ENCODE measurements around the gene FAM78A. TPM values are rescaled to one million over a fixed set of nuclear protein-coding genes. Genes with fewer than 3 reads are reported as not detected.

Gene FAM78A
- total RNA-seq, 1 experiment from 2014 or later = 3.4 TPM

DNA sequence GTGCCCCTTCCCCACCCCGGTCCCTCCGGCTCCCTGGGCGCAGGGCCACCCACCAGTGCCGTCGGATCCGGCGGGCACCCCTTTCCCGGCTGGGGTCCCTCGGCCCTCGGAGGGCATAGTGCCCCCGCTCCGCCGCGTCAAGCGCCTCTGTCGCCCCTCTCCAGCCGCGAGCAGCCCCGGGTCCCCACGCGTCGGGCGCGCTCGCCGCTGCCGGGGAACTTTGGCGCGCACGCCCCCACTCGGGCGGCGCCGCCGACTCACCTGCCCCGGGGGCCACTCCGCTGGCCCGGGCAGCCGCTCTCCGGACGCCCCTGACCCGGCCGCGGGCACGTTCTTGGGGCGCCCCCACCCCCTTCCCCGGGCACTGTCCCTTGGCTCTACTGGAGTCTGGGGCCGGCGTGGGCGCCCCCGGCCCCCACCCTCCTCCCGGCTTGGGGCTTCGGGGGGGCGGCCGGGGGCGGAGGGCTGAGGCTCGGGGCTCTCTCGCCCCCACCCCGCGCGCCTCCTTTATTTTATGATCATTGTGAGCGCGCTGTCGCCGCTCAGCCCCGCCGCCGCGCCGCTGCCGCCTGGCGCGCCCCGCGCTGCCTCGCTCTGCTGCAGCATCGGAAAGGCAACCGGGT, 1.1 kb upstream of the FAM78A start (continued):
- TF ChIP-seq, protein P1, sequence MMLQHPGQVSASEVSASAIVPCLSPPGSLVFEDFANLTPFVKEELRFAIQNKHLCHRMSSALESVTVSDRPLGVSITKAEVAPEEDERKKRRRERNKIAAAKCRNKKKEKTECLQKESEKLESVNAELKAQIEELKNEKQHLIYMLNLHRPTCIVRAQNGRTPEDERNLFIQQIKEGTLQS (IDR thresholded peaks at IDR 0.05) = no peak
- TF ChIP-seq REST (IDR thresholded peaks at IDR 0.05; ENCODE audit: low read depth) (no peak), SP1 (IDR thresholded peaks at IDR 0.05; ENCODE audit: low read depth) (no peak)

DNA sequence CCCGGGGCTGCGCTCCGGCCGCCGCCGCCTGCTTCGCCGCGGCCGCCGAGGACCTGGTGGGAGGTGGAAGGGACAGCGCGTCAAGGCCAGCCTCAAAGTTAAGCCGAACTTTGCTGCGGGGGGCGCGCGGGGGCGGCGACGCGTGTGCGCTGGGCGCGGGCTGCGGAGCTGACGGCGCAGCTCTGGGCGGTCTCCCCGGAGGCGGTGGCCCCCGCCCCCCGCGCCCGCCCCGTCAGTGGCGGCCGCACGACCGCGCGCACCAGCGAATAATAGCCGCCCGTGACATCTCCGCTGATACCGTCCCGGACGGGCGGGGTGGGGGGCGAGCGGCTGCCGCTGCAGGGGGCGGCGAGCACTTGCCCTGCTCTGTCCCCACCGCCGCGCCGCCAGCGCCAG, 579 bp upstream of the FAM78A start:
- Histone ChIP-seq H3K9me3 (ENCODE audit: control insufficient read depth in 1 of 2, insufficient read depth in 1 of 2, low read depth in 1 of 2, low read length in 2 of 2) (no peaks in the 10 kb centered on the region), H3K27ac (ENCODE audit: low read depth, low read length) (no peak overlapping the region; the same call in 1 of the 2 replicates), H4K20me1 (ENCODE audit: insufficient read depth) (no peaks in the 10 kb centered on the region), H3K4me1 (ENCODE audit: control insufficient read depth in 1 of 2, insufficient read depth in 2 of 2, low read length in 2 of 2) (peaks cover 0 to 8% of the 10 kb centered on the region in 2 experiments; a peak in 1 of 4 replicates), H3K4me2 (ENCODE audit: low read length) (peak overlapping the region; percentile 83), H3K9me2 (ENCODE audit: insufficient read depth) (no peaks in the 10 kb centered on the region), H3K79me2 (ENCODE audit: insufficient read depth, low read length) (no peaks in the 10 kb centered on the region), H3K27me3 (ENCODE audit: insufficient read depth, low read length) (no peaks in the 10 kb centered on the region), H3K9ac (ENCODE audit: low read length) (peak overlapping the region; percentile 50; the same call in 1 of the 2 replicates), H3K36me3 (ENCODE audit: control insufficient read depth in 1 of 2, insufficient read depth in 2 of 2, low read length in 2 of 2) (no peaks in the 10 kb centered on the region), H2AFZ (ENCODE audit: low read depth, low read length, poor library complexity, severe bottlenecking) (no peak overlapping the region), H3K4me3 (replicated peaks in 1 of 2; ENCODE audit: low read depth in 1 of 2, low read length in 2 of 2) (peak overlapping the region; percentile 41 to 62)
- BruUV-seq (replicated peaks) = no TSS peak
- ChIA-PET POLR2A (no interaction called here), RAD21 (ENCODE audit: low non-redundant PET in 1 of 2, low total read pairs in 2 of 2, uncharacterized antibody in 2 of 2, unreplicated experiment in 2 of 2) (no interaction called here), CTCF (no interaction called here)
- ATAC-seq (no peak; the same call in 1 of the 2 replicates), DNase-seq (ENCODE audit: low read depth, low spot score) (no peak)
- TF ChIP-seq SP1 (IDR thresholded peaks at IDR 0.05; ENCODE audit: low read depth) (no peak), YY1 (IDR thresholded peaks at IDR 0.05; ENCODE audit: extremely low read depth, insufficient replicate concordance, low read depth, low read length) (no peak), POLR2A (IDR thresholded peaks at IDR 0.05; ENCODE audit: borderline replicate concordance, extremely low read depth, insufficient read depth, insufficient read length) (no peak), EGR1 (IDR thresholded peaks at IDR 0.05; ENCODE audit: low read depth) (no peak), EZH2phosphoT487 (IDR thresholded peaks at IDR 0.05; ENCODE audit: borderline replicate concordance) (no peak)
- intact Hi-C loops (cut with micrococcal nuclease) = no loop called here

All from HCT116 (cell line).